AG04450 (cell line): ENCODE results near the gene PDE1C. TPM values are rescaled to one million over a fixed set of nuclear protein-coding genes. Genes with fewer than 3 reads are reported as not detected.
"Not testable (repeated sequence)": the region's sequence is repeated elsewhere in the genome, so short reads cannot be mapped to it uniquely, and the experiment has no call there.

Experiments used
- CTCF ChIA-PET: fragments of 300-600, 350-600 bp; formaldehyde crosslinking; extraction: SDS; loops from one replicate; lab custom pipeline; 2022; ENCODE audit warnings: antibody characterized with exemption, inconsistent platforms; lab: Charles Lee
- POLR2A ChIA-PET: fragments of 350-600 bp; formaldehyde crosslinking; extraction: SDS; loops from one replicate; lab custom pipeline; 2021; ENCODE audit warnings: antibody characterized with exemption, inconsistent platforms; lab: Yijun Ruan, JAX
- DNase-seq: peaks from one replicate; pipeline ENCODE4 v3.0.0-alpha.2; 2011; ENCODE audit warnings: low read depth, low spot score
- H3K27ac ChIP-seq: one replicate; pipeline ENCODE4 v1.5.1; 2012; ENCODE audit warnings: low read depth, low read length, control low read depth
- H3K27me3 ChIP-seq: one replicate; pipeline ENCODE4 v1.6.0; 2012; ENCODE audit warnings: low read length; ENCODE audit not compliant: control insufficient read depth, insufficient read depth
- H3K4me3 ChIP-seq: 2 replicates; pipeline ENCODE4 v1.5.1; 2011; ENCODE audit warnings: mild to moderate bottlenecking, low read depth, low read length, control low read depth
- H3K9me3 ChIP-seq: 2 replicates; pipeline ENCODE4 v1.5.1; 2012; ENCODE audit warnings: low read length; ENCODE audit not compliant: control insufficient read depth, insufficient read depth
- polyA plus RNA-seq: library from polyadenylated mRNA; depleted of rRNA; stranded (reverse); fragments of >200 nt; gene quantifications from 2 replicates; pipeline ENCODE4 v1.2.3, GENCODE V29; 2011
- TF ChIP-seq, protein P1 (sequence below): IDR thresholded peaks from 2 replicates; pipeline ENCODE4 v1.5.1; 2011; ENCODE audit warnings: low read depth, low read length, control low read depth, inconsistent platforms

PDE1C gene
- polyA plus RNA-seq, 1 experiment, result 3.8 TPM

DNA sequence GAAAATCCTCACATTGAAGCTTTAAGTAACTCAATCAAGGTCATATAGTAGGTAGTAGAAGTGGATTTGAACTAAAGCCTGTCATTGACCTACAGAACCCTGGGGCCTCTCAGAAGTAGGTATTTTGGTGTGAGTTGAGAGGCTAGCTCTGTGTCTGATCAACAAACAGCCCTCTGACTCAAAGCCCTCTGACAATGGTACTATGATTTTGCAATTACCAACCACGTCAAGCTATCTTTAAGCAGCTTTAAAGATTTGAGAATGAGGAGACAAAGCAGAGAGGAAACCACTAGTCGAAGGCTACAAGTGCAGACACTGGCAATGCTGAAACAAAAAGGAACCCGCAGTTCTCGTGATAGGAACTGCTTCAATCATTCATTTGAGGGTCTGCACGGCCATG lies 19.0 kb upstream of the PDE1C start:
- Histone ChIP-seq H3K9me3 (peaks cover 14% of the 10 kb centered on the region), H3K27ac (no peak overlapping the region), H3K4me3 (no peak overlapping the region), H3K27me3 (no peaks in the 10 kb centered on the region)
- TF ChIP-seq, protein P1, sequence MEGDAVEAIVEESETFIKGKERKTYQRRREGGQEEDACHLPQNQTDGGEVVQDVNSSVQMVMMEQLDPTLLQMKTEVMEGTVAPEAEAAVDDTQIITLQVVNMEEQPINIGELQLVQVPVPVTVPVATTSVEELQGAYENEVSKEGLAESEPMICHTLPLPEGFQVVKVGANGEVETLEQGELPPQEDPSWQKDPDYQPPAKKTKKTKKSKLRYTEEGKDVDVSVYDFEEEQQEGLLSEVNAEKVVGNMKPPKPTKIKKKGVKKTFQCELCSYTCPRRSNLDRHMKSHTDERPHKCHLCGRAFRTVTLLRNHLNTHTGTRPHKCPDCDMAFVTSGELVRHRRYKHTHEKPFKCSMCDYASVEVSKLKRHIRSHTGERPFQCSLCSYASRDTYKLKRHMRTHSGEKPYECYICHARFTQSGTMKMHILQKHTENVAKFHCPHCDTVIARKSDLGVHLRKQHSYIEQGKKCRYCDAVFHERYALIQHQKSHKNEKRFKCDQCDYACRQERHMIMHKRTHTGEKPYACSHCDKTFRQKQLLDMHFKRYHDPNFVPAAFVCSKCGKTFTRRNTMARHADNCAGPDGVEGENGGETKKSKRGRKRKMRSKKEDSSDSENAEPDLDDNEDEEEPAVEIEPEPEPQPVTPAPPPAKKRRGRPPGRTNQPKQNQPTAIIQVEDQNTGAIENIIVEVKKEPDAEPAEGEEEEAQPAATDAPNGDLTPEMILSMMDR, result no peak
- ChIA-PET POLR2A (no interaction called here), CTCF (interaction anchor here (1.0 kb wide), 1 partner anchor 75 kb away, joined by 4 read pairs; no protein-coding TSS in a partner anchor)
- DNase-seq, result no peak

DNA sequence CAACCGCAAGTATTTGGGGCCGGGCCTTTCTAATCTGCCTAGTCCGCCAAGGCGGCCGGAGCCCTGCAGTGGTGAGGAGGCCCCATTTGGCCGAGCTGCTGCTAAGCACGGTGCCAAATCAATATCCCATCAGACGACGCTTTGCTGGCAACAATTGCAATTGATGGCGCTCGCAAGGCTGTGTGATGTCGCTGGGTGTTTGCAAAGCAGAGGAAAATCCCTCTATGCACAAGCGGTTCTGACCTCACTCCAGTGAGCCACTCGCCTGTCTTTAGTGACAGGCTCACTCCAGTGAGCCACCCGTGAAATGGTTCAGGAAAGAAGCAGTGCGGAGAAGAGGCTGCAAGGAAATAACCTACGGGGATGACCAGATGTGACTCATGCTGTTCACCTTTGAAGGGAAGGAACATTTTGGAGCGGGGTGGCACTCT lies 18.3 kb upstream of the PDE1C start:
- ChIA-PET CTCF (no interaction called here), POLR2A (no interaction called here)
- TF ChIP-seq, protein P1, result no peak
- no peak for DNase-seq
- Histone ChIP-seq H3K27me3 (no peaks in the 10 kb centered on the region), H3K4me3 (no peak overlapping the region), H3K9me3 (peaks cover 9% of the 10 kb centered on the region), H3K27ac (no peak overlapping the region)

DNA sequence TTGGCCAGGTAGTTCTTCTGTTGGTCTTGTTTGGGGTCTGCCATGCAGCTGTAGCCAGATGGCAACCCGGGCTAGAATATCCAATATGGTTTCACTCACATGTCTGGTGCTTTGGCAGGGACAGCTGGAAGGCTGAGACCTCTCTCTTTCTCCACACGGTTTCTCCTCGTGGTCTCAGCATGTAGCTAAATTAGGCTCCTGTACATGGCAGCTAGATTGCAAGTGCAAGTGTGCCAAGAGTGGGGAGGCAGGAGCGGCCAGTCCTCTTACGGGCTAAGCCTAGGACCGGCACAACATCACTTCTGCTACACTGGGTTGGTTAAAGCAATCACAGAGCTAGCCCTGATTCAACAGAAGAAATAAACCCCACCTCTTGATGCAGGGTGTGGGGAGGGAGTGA lies 9.3 kb upstream of the PDE1C start:
- Histone ChIP-seq H3K27ac (no peak overlapping the region), H3K4me3 (no peak overlapping the region), H3K9me3 (peaks cover 12% of the 10 kb centered on the region), H3K27me3 (no peaks in the 10 kb centered on the region)
- TF ChIP-seq, protein P1, result no peak
- CTCF ChIA-PET, result no interaction called here
- POLR2A ChIA-PET, result no interaction called here
- DNase-seq, result no peak

DNA sequence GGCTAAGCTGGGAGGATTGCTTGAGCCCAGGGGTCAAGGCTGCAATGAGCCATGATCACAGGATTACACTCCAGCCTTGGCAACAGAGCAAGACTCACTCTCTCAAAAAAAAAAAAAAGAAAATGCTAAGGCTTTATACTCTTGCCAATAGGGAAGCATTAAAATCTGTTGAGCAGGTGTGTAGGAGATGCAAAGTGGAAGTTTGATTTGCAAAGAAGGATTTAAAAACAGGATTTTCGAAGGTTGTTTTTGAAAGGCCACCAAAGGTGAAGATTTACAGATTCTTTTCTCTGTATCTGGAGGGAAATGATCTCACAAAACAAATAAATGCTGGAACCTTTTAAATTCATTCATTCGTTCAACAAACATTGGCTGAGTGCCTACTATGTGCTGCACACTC lies 8.6 kb upstream of the PDE1C start:
- TF ChIP-seq, protein P1, result no peak
- POLR2A ChIA-PET, result no interaction called here
- DNase-seq, result no peak

DNA sequence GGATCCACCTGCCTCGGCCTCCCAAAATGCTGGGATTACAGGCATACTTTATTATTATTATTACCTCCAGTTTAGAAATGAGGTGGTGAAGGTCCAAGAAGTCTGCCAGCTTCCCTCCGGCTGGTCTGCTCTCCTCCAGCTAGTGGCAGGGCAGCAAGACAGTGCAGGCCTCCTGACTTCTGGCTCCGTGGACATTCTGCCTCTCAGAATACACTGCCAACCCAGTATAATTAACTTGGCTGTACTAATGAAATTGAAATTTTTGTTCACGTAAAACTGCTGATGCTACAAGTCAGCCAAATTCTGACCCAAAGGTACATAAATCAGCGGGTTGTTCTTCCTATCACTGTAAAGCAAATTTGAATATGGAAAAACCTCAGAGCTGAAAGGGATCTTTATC lies 7.6 kb upstream of the PDE1C start:
- Histone ChIP-seq H3K27me3 (no peaks in the 10 kb centered on the region), H3K4me3 (no peak overlapping the region), H3K9me3 (peaks cover 12% of the 10 kb centered on the region), H3K27ac (no peak overlapping the region)
- CTCF ChIA-PET, result no interaction called here
- POLR2A ChIA-PET, result no interaction called here
- DNase-seq, result no peak
- TF ChIP-seq, protein P1, result no peak

More for the DNA sequence above, 8.6 kb upstream of the PDE1C start:
- Histone ChIP-seq H3K27ac (no peak overlapping the region), H3K9me3 (peaks cover 12% of the 10 kb centered on the region), H3K4me3 (no peak overlapping the region), H3K27me3 (no peaks in the 10 kb centered on the region)
- CTCF ChIA-PET, result no interaction called here

DNA sequence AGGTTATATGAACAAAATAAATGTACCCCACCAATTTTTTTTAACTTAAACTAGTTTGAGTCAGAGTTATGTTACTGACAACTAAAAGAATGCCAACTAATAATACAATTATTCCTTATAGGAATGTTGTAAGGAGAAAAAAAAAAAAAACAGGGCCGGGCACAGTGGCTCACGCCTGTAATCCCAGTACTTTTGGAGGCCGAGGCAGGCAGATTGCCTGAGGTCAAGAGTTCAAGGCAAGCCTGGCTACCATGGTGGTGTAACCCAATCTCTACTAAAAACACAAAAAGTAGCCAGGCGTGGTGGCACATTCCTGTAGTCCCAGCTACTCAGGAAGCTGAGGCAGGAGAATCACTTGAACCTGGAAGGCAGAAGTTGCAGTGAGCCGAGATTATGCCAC lies 6.6 kb upstream of the PDE1C start:
- H3K4me3 ChIP-seq, POLR2A ChIA-PET, DNase-seq, H3K27ac ChIP-seq, H3K27me3 ChIP-seq: not testable (repeated sequence)
- peaks cover 12% of the 10 kb centered on the region; the same call in 1 of the 2 replicates for H3K9me3 ChIP-seq
- CTCF ChIA-PET, result interaction anchor here (0.7 kb wide), 1 partner anchor 87 kb away, joined by 3 read pairs; no protein-coding TSS in a partner anchor
